GM23338 (cell line): Measurements from ENCODE around the gene PAPOLB. TPM values are rescaled to one million over a fixed set of nuclear protein-coding genes. Genes with fewer than 3 reads are reported as not detected.

Source experiments
- ATAC-seq: fragments of 200-7000 bp; cut with Tn5 transposase; 3 replicates; pipeline ENCODE4 v1.9.1; 2020
- DNase-seq: peaks from one replicate; pipeline ENCODE4 v3.0.0-alpha.2; 2015; ENCODE audit warnings: low spot score
- H2AFZ ChIP-seq: fragments of 200-600 bp; sonication (generic); 2 replicates; pipeline ENCODE4 v1.8.0; 2016; ENCODE audit warnings: antibody characterized with exemption, mild to moderate bottlenecking, moderate library complexity
- H3F3A ChIP-seq: fragments of 200-600 bp; sonication (generic); replicated peaks from 2 replicates; pipeline ENCODE4 v1.8.0; 2017; ENCODE audit warnings: antibody characterized with exemption, mixed run types, low read depth
- H3K27ac ChIP-seq: fragments of 200-600 bp; sonication (generic); 2 replicates; pipeline ENCODE4 v1.6.1; 2016; ENCODE audit warnings: low read depth
- H3K27me3 ChIP-seq: fragments of 200-600 bp; sonication (generic); 2 replicates; pipeline ENCODE4 v1.8.0; 2016; ENCODE audit warnings: mild to moderate bottlenecking, mixed run types, moderate library complexity; ENCODE audit not compliant: insufficient read depth
- H3K36me3 ChIP-seq: fragments of 200-600 bp; sonication (generic); 2 replicates; pipeline ENCODE4 v1.8.0; 2016; ENCODE audit warnings: mild to moderate bottlenecking; ENCODE audit not compliant: insufficient read depth
- H3K4me1 ChIP-seq: fragments of 200-600 bp; sonication (generic); 2 replicates; pipeline ENCODE4 v1.8.0; 2016; ENCODE audit warnings: mild to moderate bottlenecking, moderate library complexity; ENCODE audit not compliant: insufficient read depth
- H3K4me2 ChIP-seq: fragments of 200-600 bp; sonication (generic); 2 replicates; pipeline ENCODE4 v1.7.1; 2017; ENCODE audit warnings: mixed run types
- H3K4me3 ChIP-seq: fragments of 200-600 bp; sonication (generic); 2 replicates; pipeline ENCODE4 v1.6.1; 2016; ENCODE audit warnings: mixed run types
- H3K79me2 ChIP-seq: fragments of 200-600 bp; sonication (generic); replicated peaks from 2 replicates; pipeline ENCODE4 v1.8.0; 2017; ENCODE audit warnings: mild to moderate bottlenecking; ENCODE audit not compliant: insufficient read depth
- H3K9me2 ChIP-seq: fragments of 200-600 bp; sonication (generic); 2 replicates; pipeline ENCODE4 v1.8.0; 2017; ENCODE audit not compliant: insufficient read depth
- H4K20me1 ChIP-seq: fragments of 200-600 bp; sonication (generic); replicated peaks from 2 replicates; pipeline ENCODE4 v1.8.0; 2017; ENCODE audit warnings: mild to moderate bottlenecking; ENCODE audit not compliant: insufficient read depth
- H3K27ac Mint-ChIP-seq: 2 replicates; pipeline ENCODE4 v1.8.0; 2020; ENCODE audit warnings: inconsistent platforms, mild to moderate bottlenecking, moderate library complexity, mixed read lengths
- H3K27me3 Mint-ChIP-seq: 3 replicates; pipeline ENCODE4 v1.8.0; 2022; ENCODE audit warnings: low read depth, mild to moderate bottlenecking, moderate library complexity, mixed read lengths, inconsistent platforms; ENCODE audit not compliant: insufficient read depth, poor library complexity
- H3K36me3 Mint-ChIP-seq: 3 replicates; pipeline ENCODE4 v1.8.0; 2021; ENCODE audit warnings: low read depth, mild to moderate bottlenecking, inconsistent platforms, moderate library complexity, mixed read lengths
- H3K4me1 Mint-ChIP-seq: 3 replicates; pipeline ENCODE4 v1.8.0; 2020; ENCODE audit warnings: mild to moderate bottlenecking, inconsistent platforms, mixed read lengths
- H3K4me3 Mint-ChIP-seq: 3 replicates; pipeline ENCODE4 v1.8.0; 2021; ENCODE audit warnings: moderate library complexity, mild to moderate bottlenecking, inconsistent platforms, mixed read lengths
- H3K9me3 Mint-ChIP-seq: 3 replicates; pipeline ENCODE4 v1.8.0; 2020; ENCODE audit warnings: moderate library complexity, mild to moderate bottlenecking, inconsistent platforms, mixed read lengths
- CREB1 ChIP-seq: fragments of 250-450 bp; sonication (Bioruptor Pico); IDR thresholded peaks from 2 replicates; pipeline ENCODE4 v1.5.0; 2020; ENCODE audit warnings: low read depth, mild to moderate bottlenecking, moderate library complexity
- JUNB ChIP-seq: IDR thresholded peaks from one replicate; pipeline ENCODE4 v1.6.1; 2016; ENCODE audit warnings: antibody characterized with exemption; ENCODE audit not compliant: unreplicated experiment
- NANOG ChIP-seq: IDR thresholded peaks from 2 replicates; pipeline ENCODE4 v1.6.1; 2016; ENCODE audit warnings: antibody characterized with exemption, borderline replicate concordance
- POLR2AphosphoS5 ChIP-seq: IDR thresholded peaks from 2 replicates; pipeline ENCODE4 v1.6.1; 2016; ENCODE audit warnings: antibody characterized with exemption, low read depth
- STAT1 ChIP-seq: IDR thresholded peaks from one replicate; pipeline ENCODE4 v1.6.1; 2016; ENCODE audit warnings: antibody characterized with exemption; ENCODE audit not compliant: unreplicated experiment
- ZNF114 ChIP-seq: fragments of 250-450 bp; sonication (Bioruptor Pico); IDR thresholded peaks from 2 replicates; pipeline ENCODE4 v1.5.0; 2020; ENCODE audit warnings: mild to moderate bottlenecking, moderate library complexity
- polyA plus RNA-seq: library from polyadenylated mRNA; unstranded; fragments of >200 nt; fragmentation: Nextera tagmentation; extraction: Ambion mirVana; gene quantifications from 2 replicates; pipeline ENCODE4 v1.2.1, GENCODE V29; 2016
- total RNA-seq: library from RNA; depleted of rRNA; stranded (reverse); fragments of >200 nt; shearing (Covaris generic); gene quantifications from 2 replicates; pipeline ENCODE4 v1.2.3, GENCODE V29; 2014
- TF ChIP-seq, protein P1 (sequence below): IDR thresholded peaks from 2 replicates; pipeline ENCODE4 v1.6.1; 2016; ENCODE audit warnings: antibody characterized with exemption
- TF ChIP-seq, protein P2 (sequence below): IDR thresholded peaks from one replicate; pipeline ENCODE4 v1.6.1; 2018; ENCODE audit warnings: antibody characterized with exemption; ENCODE audit not compliant: unreplicated experiment

The PAPOLB gene
- total and polyA plus RNA-seq, 2 experiments from 2014 or later: 0.08 to 0.42 TPM

DNA sequence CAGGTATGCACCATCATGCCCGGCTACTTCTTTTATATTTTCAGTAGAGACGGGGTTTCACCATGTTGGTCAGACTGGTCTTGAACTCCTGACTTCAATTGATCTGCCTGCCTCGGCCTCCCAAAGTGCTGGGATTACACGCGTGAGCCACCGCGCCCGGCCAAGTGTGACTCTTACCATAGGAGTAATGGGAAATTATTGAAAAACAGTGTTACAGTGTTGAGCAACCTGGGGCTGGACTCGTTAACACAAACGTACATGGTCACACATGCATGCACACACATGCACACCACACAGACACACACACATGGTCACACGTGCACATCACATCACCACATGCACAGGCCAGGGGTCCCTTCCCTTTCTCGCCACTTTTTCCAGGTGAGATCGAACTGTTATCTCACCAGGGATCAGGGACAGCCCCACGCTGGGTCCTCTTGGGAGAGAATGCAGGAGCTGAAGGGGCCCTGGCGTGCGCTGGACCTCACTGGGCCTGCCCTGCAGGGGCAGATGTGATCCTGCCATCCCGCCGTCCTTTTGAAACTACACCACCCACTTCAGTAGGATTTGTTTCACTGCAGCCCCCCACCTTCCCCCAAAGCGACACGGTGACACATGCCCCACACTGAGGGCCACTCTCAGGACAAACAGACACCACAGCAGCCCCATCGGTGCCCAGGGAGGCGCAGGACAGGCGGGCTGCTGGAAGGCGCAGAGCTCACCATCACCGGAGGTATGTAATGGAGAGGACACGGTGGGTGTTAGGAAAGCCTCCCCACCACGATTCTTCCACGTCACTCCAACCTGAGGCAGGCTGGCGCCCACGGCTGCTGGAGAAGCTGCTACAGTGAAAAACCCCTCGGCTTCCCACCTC is 11.5 kb upstream of the PAPOLB start (continued):
- no peak for TF ChIP-seq NANOG
- TF ChIP-seq, protein P1, sequence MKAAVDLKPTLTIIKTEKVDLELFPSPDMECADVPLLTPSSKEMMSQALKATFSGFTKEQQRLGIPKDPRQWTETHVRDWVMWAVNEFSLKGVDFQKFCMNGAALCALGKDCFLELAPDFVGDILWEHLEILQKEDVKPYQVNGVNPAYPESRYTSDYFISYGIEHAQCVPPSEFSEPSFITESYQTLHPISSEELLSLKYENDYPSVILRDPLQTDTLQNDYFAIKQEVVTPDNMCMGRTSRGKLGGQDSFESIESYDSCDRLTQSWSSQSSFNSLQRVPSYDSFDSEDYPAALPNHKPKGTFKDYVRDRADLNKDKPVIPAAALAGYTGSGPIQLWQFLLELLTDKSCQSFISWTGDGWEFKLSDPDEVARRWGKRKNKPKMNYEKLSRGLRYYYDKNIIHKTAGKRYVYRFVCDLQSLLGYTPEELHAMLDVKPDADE: no peak
- TF ChIP-seq STAT1: no peak
- TF ChIP-seq CREB1 (CRISPR knock-in tag): no peak
- TF ChIP-seq, protein P2, sequence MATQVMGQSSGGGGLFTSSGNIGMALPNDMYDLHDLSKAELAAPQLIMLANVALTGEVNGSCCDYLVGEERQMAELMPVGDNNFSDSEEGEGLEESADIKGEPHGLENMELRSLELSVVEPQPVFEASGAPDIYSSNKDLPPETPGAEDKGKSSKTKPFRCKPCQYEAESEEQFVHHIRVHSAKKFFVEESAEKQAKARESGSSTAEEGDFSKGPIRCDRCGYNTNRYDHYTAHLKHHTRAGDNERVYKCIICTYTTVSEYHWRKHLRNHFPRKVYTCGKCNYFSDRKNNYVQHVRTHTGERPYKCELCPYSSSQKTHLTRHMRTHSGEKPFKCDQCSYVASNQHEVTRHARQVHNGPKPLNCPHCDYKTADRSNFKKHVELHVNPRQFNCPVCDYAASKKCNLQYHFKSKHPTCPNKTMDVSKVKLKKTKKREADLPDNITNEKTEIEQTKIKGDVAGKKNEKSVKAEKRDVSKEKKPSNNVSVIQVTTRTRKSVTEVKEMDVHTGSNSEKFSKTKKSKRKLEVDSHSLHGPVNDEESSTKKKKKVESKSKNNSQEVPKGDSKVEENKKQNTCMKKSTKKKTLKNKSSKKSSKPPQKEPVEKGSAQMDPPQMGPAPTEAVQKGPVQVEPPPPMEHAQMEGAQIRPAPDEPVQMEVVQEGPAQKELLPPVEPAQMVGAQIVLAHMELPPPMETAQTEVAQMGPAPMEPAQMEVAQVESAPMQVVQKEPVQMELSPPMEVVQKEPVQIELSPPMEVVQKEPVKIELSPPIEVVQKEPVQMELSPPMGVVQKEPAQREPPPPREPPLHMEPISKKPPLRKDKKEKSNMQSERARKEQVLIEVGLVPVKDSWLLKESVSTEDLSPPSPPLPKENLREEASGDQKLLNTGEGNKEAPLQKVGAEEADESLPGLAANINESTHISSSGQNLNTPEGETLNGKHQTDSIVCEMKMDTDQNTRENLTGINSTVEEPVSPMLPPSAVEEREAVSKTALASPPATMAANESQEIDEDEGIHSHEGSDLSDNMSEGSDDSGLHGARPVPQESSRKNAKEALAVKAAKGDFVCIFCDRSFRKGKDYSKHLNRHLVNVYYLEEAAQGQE: no peak

DNA sequence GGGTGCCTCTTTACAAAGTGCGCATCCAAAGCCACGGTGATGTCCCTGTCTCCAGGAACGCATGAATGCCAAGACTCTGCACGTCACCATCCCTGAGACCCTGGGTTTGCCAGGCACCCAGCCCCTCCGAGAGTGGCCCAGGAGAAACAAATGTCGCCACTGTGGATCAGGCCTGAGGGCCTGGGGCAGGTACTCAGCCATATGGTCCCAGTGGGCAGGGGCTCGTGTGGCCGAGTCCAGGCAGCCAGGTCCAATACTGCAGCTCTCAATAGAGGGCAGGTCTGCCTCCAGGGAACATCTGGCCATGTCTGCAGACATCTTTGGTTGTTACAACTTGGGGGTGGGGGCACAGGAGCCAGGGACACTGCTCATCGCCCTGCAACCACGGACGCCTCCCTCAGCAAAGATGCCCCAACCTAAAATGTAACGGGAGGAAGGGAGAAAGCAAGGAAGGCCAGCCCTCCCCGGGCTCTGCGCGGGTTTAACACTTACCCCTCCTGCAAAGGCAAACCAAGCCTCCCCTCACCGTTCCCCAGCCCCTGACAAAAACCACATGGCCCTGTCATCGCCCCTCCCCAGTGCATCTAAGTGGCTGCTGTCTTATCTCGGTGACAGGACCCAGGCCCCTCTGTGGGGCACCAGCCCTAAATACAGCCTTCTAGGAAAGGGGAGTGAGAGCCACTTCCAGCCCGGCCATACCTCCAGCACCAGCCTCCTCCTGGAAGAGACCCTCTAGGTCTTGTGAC is 10.3 kb upstream of the PAPOLB start:
- Mint-ChIP-seq H3K27ac (no peak overlapping the region), H3K4me3 (no peak overlapping the region)

More for the DNA sequence above, 10.3 kb upstream of the PAPOLB start:
- Histone ChIP-seq H3K79me2 (no peaks in the 10 kb centered on the region), H3K4me3 (no peak overlapping the region), H3K4me1 (no peaks in the 10 kb centered on the region), H3K27me3 (no peaks in the 10 kb centered on the region), H3K4me2 (no peak overlapping the region), H3F3A (no peaks in the 10 kb centered on the region), H3K36me3 (no peaks in the 10 kb centered on the region), H3K9me2 (no peaks in the 10 kb centered on the region), H4K20me1 (no peaks in the 10 kb centered on the region), H3K27ac (no peak overlapping the region), H2AFZ (no peak overlapping the region)
- ATAC-seq: peak; percentile 57
- no peak for DNase-seq
- Mint-ChIP-seq H3K36me3 (no peaks in the 10 kb centered on the region), H3K4me1 (peaks cover 10% of the 10 kb centered on the region), H3K9me3 (peaks cover 7% of the 10 kb centered on the region; the same call in 2 of the 3 replicates), H3K27me3 (no peaks in the 10 kb centered on the region)
- TF ChIP-seq POLR2AphosphoS5 (no peak), CREB1 (CRISPR knock-in tag) (no peak), JUNB (no peak), ZNF114 (no peak), NANOG (no peak)
- TF ChIP-seq, protein P1: no peak
